ENCODE results near the gene TRPM5. TPM values are rescaled to one million over a fixed set of nuclear protein-coding genes. Genes with fewer than 3 reads are reported as not detected.

Gene TRPM5
- total RNA-seq, 1 experiment from 2014 or later: 0.07 TPM

DNA sequence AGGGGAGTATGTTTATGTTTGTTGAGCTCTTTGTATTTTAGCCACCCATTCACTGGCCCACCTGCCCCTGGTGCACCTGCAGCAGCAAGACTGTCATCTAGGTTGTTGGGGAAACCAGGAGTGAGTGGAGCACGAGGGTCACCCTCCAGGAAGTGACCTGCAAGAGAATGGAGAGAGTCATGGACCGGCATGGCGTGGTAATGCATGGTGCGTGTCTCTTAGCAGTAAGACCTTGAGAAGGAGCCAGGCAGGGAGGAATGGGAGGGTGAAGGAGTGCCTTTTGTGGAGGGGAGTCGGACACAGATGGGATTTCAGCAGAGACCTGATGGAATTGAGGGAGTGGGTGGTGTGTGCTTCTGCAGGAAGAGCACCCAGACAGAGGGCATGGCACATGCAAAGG lies 38.4 kb upstream of the TRPM5 start:
- DNase-seq (ENCODE audit: low spot score): no peak
- no peaks in the 10 kb centered on the region for H3K4me1 Mint-ChIP-seq
- TF ChIP-seq ZNF416 (CRISPR knock-in tag; IDR thresholded peaks at IDR 0.05): no peak
- TF ChIP-seq, protein P1, sequence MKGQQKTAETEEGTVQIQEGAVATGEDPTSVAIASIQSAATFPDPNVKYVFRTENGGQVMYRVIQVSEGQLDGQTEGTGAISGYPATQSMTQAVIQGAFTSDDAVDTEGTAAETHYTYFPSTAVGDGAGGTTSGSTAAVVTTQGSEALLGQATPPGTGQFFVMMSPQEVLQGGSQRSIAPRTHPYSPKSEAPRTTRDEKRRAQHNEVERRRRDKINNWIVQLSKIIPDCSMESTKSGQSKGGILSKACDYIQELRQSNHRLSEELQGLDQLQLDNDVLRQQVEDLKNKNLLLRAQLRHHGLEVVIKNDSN (CRISPR knock-in tag; IDR thresholded peaks at IDR 0.05): no peak
- no peak for TF ChIP-seq GRHL2 (CRISPR knock-in tag; IDR thresholded peaks at IDR 0.05; ENCODE audit: insufficient replicate concordance, severe bottlenecking)
- no peak for TF ChIP-seq JUN (CRISPR knock-in tag; IDR thresholded peaks at IDR 0.05)
- TF ChIP-seq, protein P2, sequence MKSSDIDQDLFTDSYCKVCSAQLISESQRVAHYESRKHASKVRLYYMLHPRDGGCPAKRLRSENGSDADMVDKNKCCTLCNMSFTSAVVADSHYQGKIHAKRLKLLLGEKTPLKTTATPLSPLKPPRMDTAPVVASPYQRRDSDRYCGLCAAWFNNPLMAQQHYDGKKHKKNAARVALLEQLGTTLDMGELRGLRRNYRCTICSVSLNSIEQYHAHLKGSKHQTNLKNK (CRISPR knock-in tag; IDR thresholded peaks at IDR 0.05): no peak
- TF ChIP-seq, protein P3, sequence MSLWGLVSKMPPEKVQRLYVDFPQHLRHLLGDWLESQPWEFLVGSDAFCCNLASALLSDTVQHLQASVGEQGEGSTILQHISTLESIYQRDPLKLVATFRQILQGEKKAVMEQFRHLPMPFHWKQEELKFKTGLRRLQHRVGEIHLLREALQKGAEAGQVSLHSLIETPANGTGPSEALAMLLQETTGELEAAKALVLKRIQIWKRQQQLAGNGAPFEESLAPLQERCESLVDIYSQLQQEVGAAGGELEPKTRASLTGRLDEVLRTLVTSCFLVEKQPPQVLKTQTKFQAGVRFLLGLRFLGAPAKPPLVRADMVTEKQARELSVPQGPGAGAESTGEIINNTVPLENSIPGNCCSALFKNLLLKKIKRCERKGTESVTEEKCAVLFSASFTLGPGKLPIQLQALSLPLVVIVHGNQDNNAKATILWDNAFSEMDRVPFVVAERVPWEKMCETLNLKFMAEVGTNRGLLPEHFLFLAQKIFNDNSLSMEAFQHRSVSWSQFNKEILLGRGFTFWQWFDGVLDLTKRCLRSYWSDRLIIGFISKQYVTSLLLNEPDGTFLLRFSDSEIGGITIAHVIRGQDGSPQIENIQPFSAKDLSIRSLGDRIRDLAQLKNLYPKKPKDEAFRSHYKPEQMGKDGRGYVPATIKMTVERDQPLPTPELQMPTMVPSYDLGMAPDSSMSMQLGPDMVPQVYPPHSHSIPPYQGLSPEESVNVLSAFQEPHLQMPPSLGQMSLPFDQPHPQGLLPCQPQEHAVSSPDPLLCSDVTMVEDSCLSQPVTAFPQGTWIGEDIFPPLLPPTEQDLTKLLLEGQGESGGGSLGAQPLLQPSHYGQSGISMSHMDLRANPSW (CRISPR knock-in tag; conservative IDR thresholded peaks at IDR 0.05; ENCODE audit: low read depth): no peak
- no peak for TF ChIP-seq ZNF396 (CRISPR knock-in tag; IDR thresholded peaks at IDR 0.05; ENCODE audit: borderline replicate concordance)
- H3K36me3 Mint-ChIP-seq: peaks cover 24% of the 10 kb centered on the region
- peaks cover 62% of the 10 kb centered on the region for H3K9me3 Mint-ChIP-seq
- ChIA-PET POLR2A (no interaction called here), CTCF (no interaction called here)
- H3K4me3 Mint-ChIP-seq: no peak overlapping the region
- no peak for ATAC-seq
- H3K27ac Mint-ChIP-seq: no peak overlapping the region
- peaks cover 99% of the 10 kb centered on the region for H3K27me3 Mint-ChIP-seq (ENCODE audit: low read depth)

DNA sequence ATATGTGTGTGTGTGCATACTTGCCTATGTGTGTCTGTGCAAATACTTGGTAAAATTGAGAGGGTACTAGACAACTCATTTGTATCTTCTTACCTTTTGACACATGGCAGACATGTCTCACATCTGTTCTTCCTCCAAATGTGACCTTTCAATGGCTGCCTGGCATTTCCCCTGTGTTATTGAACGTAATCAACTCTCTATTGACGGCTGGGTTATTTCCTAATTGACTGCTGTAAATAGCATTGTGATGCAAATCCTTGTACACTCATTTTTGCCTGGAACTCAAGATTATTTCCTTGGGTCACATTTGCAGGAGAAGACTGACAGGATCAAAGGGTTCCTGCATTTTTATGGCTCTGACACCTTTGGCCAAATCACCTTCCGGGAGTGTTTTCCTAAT lies 37.9 kb upstream of the TRPM5 start:
- no peak overlapping the region for H3K27ac Mint-ChIP-seq
- H3K4me3 Mint-ChIP-seq: no peak overlapping the region
- DNase-seq (ENCODE audit: low spot score) (no peak), ATAC-seq (no peak)
- TF ChIP-seq ZNF138 (CRISPR knock-in tag; conservative IDR thresholded peaks at IDR 0.05): no peak
- TF ChIP-seq, protein P4, sequence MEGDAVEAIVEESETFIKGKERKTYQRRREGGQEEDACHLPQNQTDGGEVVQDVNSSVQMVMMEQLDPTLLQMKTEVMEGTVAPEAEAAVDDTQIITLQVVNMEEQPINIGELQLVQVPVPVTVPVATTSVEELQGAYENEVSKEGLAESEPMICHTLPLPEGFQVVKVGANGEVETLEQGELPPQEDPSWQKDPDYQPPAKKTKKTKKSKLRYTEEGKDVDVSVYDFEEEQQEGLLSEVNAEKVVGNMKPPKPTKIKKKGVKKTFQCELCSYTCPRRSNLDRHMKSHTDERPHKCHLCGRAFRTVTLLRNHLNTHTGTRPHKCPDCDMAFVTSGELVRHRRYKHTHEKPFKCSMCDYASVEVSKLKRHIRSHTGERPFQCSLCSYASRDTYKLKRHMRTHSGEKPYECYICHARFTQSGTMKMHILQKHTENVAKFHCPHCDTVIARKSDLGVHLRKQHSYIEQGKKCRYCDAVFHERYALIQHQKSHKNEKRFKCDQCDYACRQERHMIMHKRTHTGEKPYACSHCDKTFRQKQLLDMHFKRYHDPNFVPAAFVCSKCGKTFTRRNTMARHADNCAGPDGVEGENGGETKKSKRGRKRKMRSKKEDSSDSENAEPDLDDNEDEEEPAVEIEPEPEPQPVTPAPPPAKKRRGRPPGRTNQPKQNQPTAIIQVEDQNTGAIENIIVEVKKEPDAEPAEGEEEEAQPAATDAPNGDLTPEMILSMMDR (IDR thresholded peaks at IDR 0.05): no peak
- no peak for TF ChIP-seq IRF2 (CRISPR knock-in tag; IDR thresholded peaks at IDR 0.05; ENCODE audit: borderline replicate concordance, low read depth)
- TF ChIP-seq ZNF219 (CRISPR knock-in tag; IDR thresholded peaks at IDR 0.05; ENCODE audit: borderline replicate concordance): no peak
- TF ChIP-seq PRRX2 (CRISPR knock-in tag; IDR thresholded peaks at IDR 0.05): no peak
- TF ChIP-seq, protein P5, sequence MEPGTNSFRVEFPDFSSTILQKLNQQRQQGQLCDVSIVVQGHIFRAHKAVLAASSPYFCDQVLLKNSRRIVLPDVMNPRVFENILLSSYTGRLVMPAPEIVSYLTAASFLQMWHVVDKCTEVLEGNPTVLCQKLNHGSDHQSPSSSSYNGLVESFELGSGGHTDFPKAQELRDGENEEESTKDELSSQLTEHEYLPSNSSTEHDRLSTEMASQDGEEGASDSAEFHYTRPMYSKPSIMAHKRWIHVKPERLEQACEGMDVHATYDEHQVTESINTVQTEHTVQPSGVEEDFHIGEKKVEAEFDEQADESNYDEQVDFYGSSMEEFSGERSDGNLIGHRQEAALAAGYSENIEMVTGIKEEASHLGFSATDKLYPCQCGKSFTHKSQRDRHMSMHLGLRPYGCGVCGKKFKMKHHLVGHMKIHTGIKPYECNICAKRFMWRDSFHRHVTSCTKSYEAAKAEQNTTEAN (CRISPR knock-in tag; IDR thresholded peaks at IDR 0.05): no peak
- no peak for TF ChIP-seq MXD4 (CRISPR knock-in tag; IDR thresholded peaks at IDR 0.05; ENCODE audit: borderline replicate concordance)
- TF ChIP-seq, protein P3 (CRISPR knock-in tag; conservative IDR thresholded peaks at IDR 0.05; ENCODE audit: low read depth): no peak
- no peak for TF ChIP-seq FOXK1 (CRISPR knock-in tag; IDR thresholded peaks at IDR 0.05)
- no peak for TF ChIP-seq FOXP1 (CRISPR knock-in tag; IDR thresholded peaks at IDR 0.05; ENCODE audit: borderline replicate concordance)
- TF ChIP-seq ZNF317 (CRISPR knock-in tag; IDR thresholded peaks at IDR 0.05; ENCODE audit: borderline replicate concordance, low read depth): no peak
- no peak for TF ChIP-seq FOXJ3 (CRISPR knock-in tag; IDR thresholded peaks at IDR 0.05; ENCODE audit: borderline replicate concordance)
- ChIA-PET CTCF (no interaction called here), POLR2A (no interaction called here)
- no peaks in the 10 kb centered on the region for H3K4me1 Mint-ChIP-seq
- peaks cover 61% of the 10 kb centered on the region for H3K9me3 Mint-ChIP-seq
- H3K36me3 Mint-ChIP-seq: peaks cover 24% of the 10 kb centered on the region
- H3K27me3 Mint-ChIP-seq (ENCODE audit: low read depth): peaks cover 99% of the 10 kb centered on the region

Measured in WTC11 (cell line).